ENCODE results near the gene PKD1. TPM values are rescaled to one million over a fixed set of nuclear protein-coding genes. Genes with fewer than 3 reads are reported as not detected.

The PKD1 gene
- total and polyA plus RNA-seq, 2 of the 13 experiments (the other 11 are each of a cell fraction or from before 2014, with no cell fraction given) = 22.1 to 23.0 TPM

DNA sequence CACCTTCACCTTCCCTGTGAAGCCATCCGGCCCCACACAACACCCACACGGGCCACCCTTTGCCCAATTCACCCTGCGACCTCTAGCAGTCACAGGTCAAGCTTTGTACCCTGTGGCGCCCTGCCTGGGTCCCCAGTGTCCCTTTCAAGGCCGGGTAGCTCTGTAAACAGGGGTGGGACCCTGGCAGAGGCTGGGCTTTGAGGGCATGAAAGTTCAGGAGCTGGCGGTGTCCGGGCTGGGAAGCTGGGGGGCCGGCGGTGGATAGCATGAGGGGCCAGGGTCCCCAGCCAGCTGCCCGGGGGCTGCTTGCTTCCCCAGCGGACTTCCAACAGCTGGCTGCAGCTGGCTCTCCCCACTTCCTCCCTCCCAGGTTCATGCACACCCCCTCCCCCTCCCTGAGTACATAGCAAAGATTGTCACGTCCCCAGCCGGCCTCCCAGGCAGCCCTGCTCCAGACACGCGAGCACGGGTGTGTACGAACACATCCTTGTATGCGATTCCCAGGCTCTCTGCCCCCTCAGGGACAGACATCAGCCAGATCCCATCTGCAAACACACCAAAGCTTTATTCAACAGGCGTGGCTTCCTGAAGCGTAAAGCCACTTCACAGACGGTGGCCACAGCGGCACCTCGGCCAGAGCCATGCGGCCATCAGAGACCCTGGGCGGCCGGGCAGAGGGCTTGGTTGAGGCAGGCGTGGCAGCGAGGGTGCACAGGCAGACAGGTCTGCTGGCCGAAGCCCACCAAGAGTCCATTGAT is 96.2 kb downstream of the PKD1 start (continued):
- TF ChIP-seq ZBTB4 (CRISPR knock-in tag; IDR thresholded peaks at IDR 0.05; ENCODE audit: borderline replicate concordance) (no peak; the same call in 1 of the 2 replicates), ZNF230 (CRISPR knock-in tag; IDR thresholded peaks at IDR 0.05) (peak; percentile 69; the same call in 1 of the 2 replicates), HDAC1 (CRISPR knock-in tag; IDR thresholded peaks at IDR 0.05) (peak; percentile 85), CBX2 (IDR thresholded peaks at IDR 0.05; ENCODE audit: low read depth, low read length) (no peak), CBX2 (CRISPR knock-in tag; IDR thresholded peaks at IDR 0.05; ENCODE audit: low read depth) (no peak), ZNF570 (CRISPR knock-in tag; IDR thresholded peaks at IDR 0.05; ENCODE audit: borderline replicate concordance) (no peak), HMGXB3 (CRISPR knock-in tag; IDR thresholded peaks at IDR 0.05; ENCODE audit: borderline replicate concordance) (peak; percentile 69; the same call in 1 of the 2 replicates), ZNF768 (CRISPR knock-in tag; IDR thresholded peaks at IDR 0.05) (no peak; the same call in 1 of the 2 replicates), PHF8 (CRISPR knock-in tag; IDR thresholded peaks at IDR 0.05) (peak; percentile 36; the same call in 1 of the 2 replicates), KAT8 (CRISPR knock-in tag; IDR thresholded peaks at IDR 0.05) (peak; percentile 65; the same call in 1 of the 2 replicates), ARID2 (CRISPR knock-in tag; IDR thresholded peaks at IDR 0.05; ENCODE audit: borderline replicate concordance) (peak; percentile 88; the same call in 1 of the 2 replicates), HOXA3 (CRISPR knock-in tag; IDR thresholded peaks at IDR 0.05) (peak; percentile 67), U2AF1 (optimal IDR thresholded peaks at IDR 0.05; ENCODE audit: low read depth, low read length) (no peak), KAT2B (IDR thresholded peaks at IDR 0.05; ENCODE audit: borderline replicate concordance, low read depth, low read length) (no peak), MLX (CRISPR knock-in tag; IDR thresholded peaks at IDR 0.05) (0 out of 2 replicates have a peak, but pooled peaks have one; percentile 45), ZNF709 (CRISPR knock-in tag; IDR thresholded peaks at IDR 0.05) (no peak), MIXL1 (CRISPR knock-in tag; IDR thresholded peaks at IDR 0.05) (no peak), POLR2A (IDR thresholded peaks at IDR 0.05; ENCODE audit: insufficient read depth in 1 of 2, low read depth in 2 of 2, low read length in 2 of 2) (peak in 1 of 2 experiments; percentile 52; a peak in 3 of 4 replicates), ZNF251 (CRISPR knock-in tag; IDR thresholded peaks at IDR 0.05) (no peak)
- TF ChIP-seq, protein P1, sequence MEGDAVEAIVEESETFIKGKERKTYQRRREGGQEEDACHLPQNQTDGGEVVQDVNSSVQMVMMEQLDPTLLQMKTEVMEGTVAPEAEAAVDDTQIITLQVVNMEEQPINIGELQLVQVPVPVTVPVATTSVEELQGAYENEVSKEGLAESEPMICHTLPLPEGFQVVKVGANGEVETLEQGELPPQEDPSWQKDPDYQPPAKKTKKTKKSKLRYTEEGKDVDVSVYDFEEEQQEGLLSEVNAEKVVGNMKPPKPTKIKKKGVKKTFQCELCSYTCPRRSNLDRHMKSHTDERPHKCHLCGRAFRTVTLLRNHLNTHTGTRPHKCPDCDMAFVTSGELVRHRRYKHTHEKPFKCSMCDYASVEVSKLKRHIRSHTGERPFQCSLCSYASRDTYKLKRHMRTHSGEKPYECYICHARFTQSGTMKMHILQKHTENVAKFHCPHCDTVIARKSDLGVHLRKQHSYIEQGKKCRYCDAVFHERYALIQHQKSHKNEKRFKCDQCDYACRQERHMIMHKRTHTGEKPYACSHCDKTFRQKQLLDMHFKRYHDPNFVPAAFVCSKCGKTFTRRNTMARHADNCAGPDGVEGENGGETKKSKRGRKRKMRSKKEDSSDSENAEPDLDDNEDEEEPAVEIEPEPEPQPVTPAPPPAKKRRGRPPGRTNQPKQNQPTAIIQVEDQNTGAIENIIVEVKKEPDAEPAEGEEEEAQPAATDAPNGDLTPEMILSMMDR (CRISPR knock-in tag; IDR thresholded peaks at IDR 0.05) = no peak; the same call in 1 of the 2 replicates
